WERI-Rb-1 (cell line): Measurements from ENCODE around the gene DNASE1L1.

Source experiments
- DNase-seq: peaks from one replicate; pipeline ENCODE4 v3.0.0-alpha.2; 2020
- H3K27ac ChIP-seq: fragments of 250-450 bp; sonication (Bioruptor Pico); 2 replicates; pipeline ENCODE4 v1.5.1; 2020; ENCODE audit warnings: mild to moderate bottlenecking, moderate library complexity
- H3K27me3 ChIP-seq: fragments of 250-450 bp; sonication (Bioruptor Pico); 2 replicates; pipeline ENCODE4 v1.5.1; 2021; ENCODE audit warnings: mild to moderate bottlenecking, low read depth, moderate library complexity; ENCODE audit not compliant: insufficient read depth, severe bottlenecking
- H3K36me3 ChIP-seq: fragments of 250-450 bp; sonication (Bioruptor Pico); 2 replicates; pipeline ENCODE4 v1.5.1; 2020; ENCODE audit warnings: mild to moderate bottlenecking, moderate library complexity
- H3K4me3 ChIP-seq: 2 replicates; pipeline ENCODE4 v1.5.1; 2011; ENCODE audit warnings: low read depth, mild to moderate bottlenecking, control low read depth, low read length
- H3K9me3 ChIP-seq: fragments of 250-450 bp; sonication (Bioruptor Pico); 2 replicates; pipeline ENCODE4 v1.5.1; 2021; ENCODE audit warnings: mild to moderate bottlenecking, moderate library complexity; ENCODE audit not compliant: severe bottlenecking
- TF ChIP-seq, protein P1 (sequence below): IDR thresholded peaks from 2 replicates; pipeline ENCODE4 v1.5.1; 2011; ENCODE audit warnings: low read depth, mild to moderate bottlenecking, control low read depth, inconsistent platforms, low read length

Gene DNASE1L1

DNA sequence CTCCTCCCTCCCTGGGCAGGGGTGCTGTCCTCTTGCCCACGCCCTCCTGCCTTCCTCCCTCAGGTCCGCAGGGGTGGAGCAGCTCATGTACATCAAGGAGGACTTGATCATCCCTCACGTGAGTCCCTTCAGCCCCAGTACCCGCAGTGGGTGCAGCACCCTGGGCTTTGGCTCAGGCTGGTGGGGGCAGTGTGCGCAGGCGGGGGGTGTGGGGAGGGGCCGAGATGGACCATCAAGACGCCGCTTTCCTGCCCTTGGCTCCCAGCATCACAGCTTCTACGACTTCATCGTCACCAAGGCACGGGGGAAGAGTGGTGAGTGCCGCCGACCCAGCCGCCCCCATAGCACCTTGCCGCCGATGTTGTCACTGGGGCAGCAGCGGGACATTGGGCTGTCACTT, 40.6 kb upstream of the DNASE1L1 start:
- no peak overlapping the region for H3K4me3 ChIP-seq
- peaks cover 31% of the 10 kb centered on the region for H3K27me3 ChIP-seq
- H3K9me3 ChIP-seq = no peaks in the 10 kb centered on the region
- TF ChIP-seq, protein P1, sequence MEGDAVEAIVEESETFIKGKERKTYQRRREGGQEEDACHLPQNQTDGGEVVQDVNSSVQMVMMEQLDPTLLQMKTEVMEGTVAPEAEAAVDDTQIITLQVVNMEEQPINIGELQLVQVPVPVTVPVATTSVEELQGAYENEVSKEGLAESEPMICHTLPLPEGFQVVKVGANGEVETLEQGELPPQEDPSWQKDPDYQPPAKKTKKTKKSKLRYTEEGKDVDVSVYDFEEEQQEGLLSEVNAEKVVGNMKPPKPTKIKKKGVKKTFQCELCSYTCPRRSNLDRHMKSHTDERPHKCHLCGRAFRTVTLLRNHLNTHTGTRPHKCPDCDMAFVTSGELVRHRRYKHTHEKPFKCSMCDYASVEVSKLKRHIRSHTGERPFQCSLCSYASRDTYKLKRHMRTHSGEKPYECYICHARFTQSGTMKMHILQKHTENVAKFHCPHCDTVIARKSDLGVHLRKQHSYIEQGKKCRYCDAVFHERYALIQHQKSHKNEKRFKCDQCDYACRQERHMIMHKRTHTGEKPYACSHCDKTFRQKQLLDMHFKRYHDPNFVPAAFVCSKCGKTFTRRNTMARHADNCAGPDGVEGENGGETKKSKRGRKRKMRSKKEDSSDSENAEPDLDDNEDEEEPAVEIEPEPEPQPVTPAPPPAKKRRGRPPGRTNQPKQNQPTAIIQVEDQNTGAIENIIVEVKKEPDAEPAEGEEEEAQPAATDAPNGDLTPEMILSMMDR = no peak
- no peak overlapping the region for H3K27ac ChIP-seq
- DNase-seq = no peak
- peaks cover 72% of the 10 kb centered on the region for H3K36me3 ChIP-seq

DNA sequence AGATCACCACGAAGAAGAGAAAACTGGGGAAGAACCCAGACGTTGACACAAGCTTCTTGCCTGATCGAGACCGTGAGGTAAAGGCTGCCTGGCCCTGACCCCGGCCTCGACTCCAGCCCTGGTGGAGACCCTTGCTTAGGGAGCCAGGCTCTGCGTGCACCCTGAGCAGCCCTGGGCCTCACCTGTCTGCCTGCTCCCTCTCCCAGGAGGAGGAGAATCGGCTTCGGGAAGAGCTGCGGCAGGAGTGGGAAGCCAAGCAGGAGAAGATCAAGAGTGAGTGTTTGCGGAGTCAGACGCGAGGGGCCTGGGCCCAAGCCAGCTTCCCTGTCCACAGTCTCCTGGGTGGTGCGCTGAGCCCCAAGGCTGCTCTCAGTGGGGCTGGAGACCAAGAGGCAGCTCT, 39.4 kb upstream of the DNASE1L1 start:
- no peak overlapping the region for H3K27ac ChIP-seq
- no peak overlapping the region for H3K4me3 ChIP-seq
- DNase-seq = no peak
- H3K9me3 ChIP-seq = no peaks in the 10 kb centered on the region
- peaks cover 33% of the 10 kb centered on the region for H3K27me3 ChIP-seq
- TF ChIP-seq, protein P1 = no peak
- H3K36me3 ChIP-seq = peaks cover 72% of the 10 kb centered on the region

DNA sequence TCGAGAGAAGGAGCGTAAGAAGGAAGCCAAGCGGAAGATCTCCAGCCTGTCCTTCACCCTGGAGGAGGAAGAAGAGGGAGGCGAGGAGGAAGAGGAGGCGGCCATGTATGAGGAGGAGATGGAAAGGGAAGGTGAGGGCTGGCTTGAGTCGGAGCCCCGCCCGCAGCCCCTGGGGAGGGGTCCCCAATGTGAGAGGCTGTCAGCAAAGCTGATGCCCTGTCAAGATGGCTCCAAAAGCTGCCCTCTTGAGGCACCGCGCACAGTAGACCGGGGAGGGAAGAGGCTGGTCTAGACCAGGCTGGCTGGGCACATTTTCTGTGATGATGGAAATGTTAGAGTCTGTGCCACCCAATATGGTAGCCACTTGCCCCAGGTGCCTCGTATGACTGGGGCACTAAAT, 37.4 kb upstream of the DNASE1L1 start:
- DNase-seq = no peak
- Histone ChIP-seq H3K9me3 (no peaks in the 10 kb centered on the region), H3K27ac (no peak overlapping the region), H3K27me3 (peaks cover 33% of the 10 kb centered on the region), H3K4me3 (no peak overlapping the region), H3K36me3 (peaks cover 78% of the 10 kb centered on the region)
- TF ChIP-seq, protein P1 = no peak

DNA sequence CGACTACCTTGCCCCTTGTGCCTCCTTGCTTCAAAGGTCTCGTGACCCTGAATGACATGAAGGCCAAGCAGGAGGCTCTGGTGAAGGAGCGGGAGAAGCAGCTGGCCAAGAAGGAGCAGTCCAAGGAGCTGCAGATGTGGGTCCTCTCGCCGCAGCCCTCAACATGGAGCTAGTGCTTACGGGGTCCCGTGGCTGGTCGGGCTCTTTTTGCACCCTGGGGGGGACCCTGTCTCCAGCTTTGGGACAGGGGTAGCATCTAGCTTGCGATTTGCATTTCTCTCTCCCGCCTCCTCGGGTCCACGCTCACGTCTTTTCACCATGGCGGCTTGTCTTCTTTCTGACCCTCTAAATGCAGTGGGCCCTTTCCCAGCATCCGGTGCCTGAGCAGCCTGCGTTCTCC, 36.7 kb upstream of the DNASE1L1 start:
- TF ChIP-seq, protein P1 = no peak
- no peak overlapping the region for H3K27ac ChIP-seq
- peaks cover 29% of the 10 kb centered on the region for H3K27me3 ChIP-seq
- no peak overlapping the region for H3K4me3 ChIP-seq
- H3K36me3 ChIP-seq = peaks cover 78% of the 10 kb centered on the region
- no peak for DNase-seq
- no peaks in the 10 kb centered on the region for H3K9me3 ChIP-seq

DNA sequence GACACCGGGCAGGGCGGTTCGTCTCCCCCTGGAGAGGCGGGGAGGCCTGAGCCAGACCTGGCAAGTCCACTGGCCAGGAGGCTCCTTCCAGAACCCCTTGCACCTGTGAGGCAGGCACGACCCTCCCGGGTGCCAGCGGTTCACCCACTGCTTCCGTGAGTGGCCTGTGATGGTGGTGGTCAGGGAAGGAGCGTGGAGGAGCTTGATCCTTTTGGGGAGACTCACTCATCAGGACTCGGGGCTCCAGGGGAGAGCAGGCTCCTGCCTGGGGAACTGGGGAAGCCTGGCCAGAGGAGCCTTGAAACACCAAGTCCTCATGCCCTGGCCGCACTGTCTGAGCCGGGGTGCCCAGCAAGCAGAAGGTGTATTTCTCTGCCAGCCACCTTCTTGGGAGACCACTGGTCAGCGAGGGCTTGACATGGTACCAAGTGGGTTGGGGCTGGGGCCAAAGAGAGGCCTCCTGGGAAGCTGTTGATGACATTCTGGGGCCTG, 35.7 kb upstream of the DNASE1L1 start:
- peak overlapping the region; percentile 85 for H3K27ac ChIP-seq
- no peaks in the 10 kb centered on the region for H3K9me3 ChIP-seq
- TF ChIP-seq, protein P1 = no peak
- H3K27me3 ChIP-seq = peaks cover 24% of the 10 kb centered on the region
- H3K36me3 ChIP-seq = peaks cover 78% of the 10 kb centered on the region
- no peak for DNase-seq
- peak overlapping the region; percentile 68 for H3K4me3 ChIP-seq
